GF-D8 (cell line): ENCODE data around the gene EXOC3L1.

Experiments
- DNase-seq: peaks from one replicate; lab custom pipeline; 2025; lab: John Stamatoyannopoulos, UW

EXOC3L1 gene

GRCh38 chr16:67180166-67180565 lies 9.8 kb downstream of the EXOC3L1 start:
- DNase-seq, result no peak

- DNase-seq, result no peak
These were observed 10.4 kb downstream of the EXOC3L1 start for GRCh38 chr16:67179421-67180080.

GRCh38 chr16:67177743-67178699 lies 11.9 kb downstream of the EXOC3L1 start:
- no peak for DNase-seq

GRCh38 chr16:67176662-67177061 lies 13.3 kb downstream of the EXOC3L1 start:
- no peak for DNase-seq

- no peak for DNase-seq
These were observed 15.2 kb downstream of the EXOC3L1 start for GRCh38 chr16:67174706-67175231.

- peak; percentile 56 for DNase-seq
These were observed 15.9 kb downstream of the EXOC3L1 start for GRCh38 chr16:67173808-67174705.

GRCh38 chr16:67173323-67173722 lies 16.6 kb downstream of the EXOC3L1 start:
- no peak for DNase-seq

- no peak for DNase-seq
These were observed 18.8 kb downstream of the EXOC3L1 start for GRCh38 chr16:67170949-67171649.

GRCh38 chr16:67170168-67170948 lies 19.6 kb downstream of the EXOC3L1 start, which contains the start of gene NOL3:
TSS of gene NOL3 (plus strand) at chr16:67170538.
- DNase-seq, result peak; percentile 33

GRCh38 chr16:67169642-67170167 lies 20.2 kb downstream of the EXOC3L1 start:
- DNase-seq, result no peak

GRCh38 chr16:67169011-67169451 lies 20.9 kb downstream of the EXOC3L1 start:
- no peak for DNase-seq

- DNase-seq, result no peak
These were observed 22.3 kb downstream of the EXOC3L1 start for GRCh38 chr16:67167588-67167987.

- DNase-seq, result no peak
These were observed 23.3 kb downstream of the EXOC3L1 start for GRCh38 chr16:67166598-67167168.

GRCh38 chr16:67166110-67166547 lies 23.8 kb downstream of the EXOC3L1 start:
- no peak for DNase-seq

GRCh38 chr16:67165121-67166078 lies 24.5 kb downstream of the EXOC3L1 start:
- DNase-seq, result no peak

GRCh38 chr16:67164599-67165061 lies 25.3 kb downstream of the EXOC3L1 start, which contains the start of gene HSF4:
TSS of gene HSF4 (plus strand) at chr16:67164745. CDS start at chr16:67164812, 67 bp downstream.
- DNase-seq, result no peak

GRCh38 chr16:67163999-67164558 lies 25.9 kb downstream of the EXOC3L1 start:
- no peak for DNase-seq
